Calu3 (cell line): ENCODE data around the gene CDK5R1. TPM values are rescaled to one million over a fixed set of nuclear protein-coding genes. Genes with fewer than 3 reads are reported as not detected.

Source experiments
- BruUV-seq: library from RNA; stranded (reverse); fragments of 400-500 nt; replicated peaks from 2 replicates; lab custom pipeline; 2021; lab: Mats Ljungman, UMichigan
- CTCF ChIA-PET: fragments of 300-600 bp; sonication (Branson Sonifier 250); formaldehyde crosslinking; loops from one replicate; lab custom pipeline; 2022; ENCODE audit warnings: antibody characterized with exemption; lab: Charles Lee
- DNase-seq: peaks from one replicate; pipeline ENCODE4 v3.0.0; 2022
- H3K27ac Mint-ChIP-seq: one replicate; pipeline ENCODE4 v1.8.0; 2022; ENCODE audit warnings: mixed read lengths; ENCODE audit not compliant: unreplicated experiment
- H3K27me3 Mint-ChIP-seq: one replicate; pipeline ENCODE4 v1.8.0; 2022; ENCODE audit warnings: mixed read lengths; ENCODE audit not compliant: unreplicated experiment
- H3K36me3 Mint-ChIP-seq: one replicate; pipeline ENCODE4 v1.8.0; 2022; ENCODE audit warnings: mild to moderate bottlenecking, moderate library complexity, mixed read lengths; ENCODE audit not compliant: insufficient read depth, unreplicated experiment
- H3K4me1 Mint-ChIP-seq: one replicate; pipeline ENCODE4 v1.8.0; 2022; ENCODE audit warnings: mild to moderate bottlenecking, low read depth, mixed read lengths; ENCODE audit not compliant: unreplicated experiment
- H3K4me3 Mint-ChIP-seq: one replicate; pipeline ENCODE4 v1.8.0; 2022; ENCODE audit warnings: mild to moderate bottlenecking, low read depth, moderate library complexity, mixed read lengths; ENCODE audit not compliant: unreplicated experiment
- H3K9me3 Mint-ChIP-seq: one replicate; pipeline ENCODE4 v1.8.0; 2022; ENCODE audit warnings: low read depth, mixed read lengths; ENCODE audit not compliant: unreplicated experiment
- CTCF ChIP-seq: fragments of 200-600 bp; IDR thresholded peaks from one replicate; pipeline ENCODE4 v1.8.0; 2022; ENCODE audit warnings: antibody characterized with exemption; ENCODE audit not compliant: unreplicated experiment
- intact Hi-C: fragments of 100-400 bp; cut with micrococcal nuclease; formaldehyde crosslinking; loops from one replicate; pipeline ENCODE4 v1.10.0; 2022; ENCODE audit not compliant: unreplicated experiment
- total RNA-seq: library from RNA; stranded (reverse); gene quantifications from 2 replicates; pipeline ENCODE4 v1.2.3, GENCODE V29; 2022

The CDK5R1 gene
- total RNA-seq, 1 experiment from 2014 or later, result 4.3 TPM

- H3K4me3 Mint-ChIP-seq, result no peak overlapping the region
- no peak for TF ChIP-seq CTCF
- no peaks in the 10 kb centered on the region for H3K27me3 Mint-ChIP-seq
- intact Hi-C loops, result no loop called here
- no peak for DNase-seq
- peaks cover 2% of the 10 kb centered on the region for H3K36me3 Mint-ChIP-seq
- no TSS peak for BruUV-seq
- no peak overlapping the region for H3K27ac Mint-ChIP-seq
- CTCF ChIA-PET, result no interaction called here
- H3K9me3 Mint-ChIP-seq, result no peaks in the 10 kb centered on the region
- no peaks in the 10 kb centered on the region for H3K4me1 Mint-ChIP-seq
Observed at GRCh38 chr17:32493571-32493970, 6.8 kb downstream of the CDK5R1 start.

- no peaks in the 10 kb centered on the region for H3K4me1 Mint-ChIP-seq
- H3K27ac Mint-ChIP-seq, result no peak overlapping the region
- no peak for TF ChIP-seq CTCF
- no peaks in the 10 kb centered on the region for H3K27me3 Mint-ChIP-seq
- no peak overlapping the region for H3K4me3 Mint-ChIP-seq
- H3K36me3 Mint-ChIP-seq, result no peaks in the 10 kb centered on the region
- intact Hi-C loops, result no loop called here
- no TSS peak for BruUV-seq
- CTCF ChIA-PET, result no interaction called here
- DNase-seq, result no peak
- H3K9me3 Mint-ChIP-seq, result no peaks in the 10 kb centered on the region
Observed at GRCh38 chr17:32493976-32494513, 7.3 kb downstream of the CDK5R1 start.

- H3K9me3 Mint-ChIP-seq, result no peaks in the 10 kb centered on the region
- no peak overlapping the region for H3K4me3 Mint-ChIP-seq
- intact Hi-C loops, result no loop called here
- no TSS peak for BruUV-seq
- H3K27ac Mint-ChIP-seq, result no peak overlapping the region
- TF ChIP-seq CTCF, result no peak
- H3K36me3 Mint-ChIP-seq, result no peaks in the 10 kb centered on the region
- CTCF ChIA-PET, result no interaction called here
- no peaks in the 10 kb centered on the region for H3K4me1 Mint-ChIP-seq
- no peaks in the 10 kb centered on the region for H3K27me3 Mint-ChIP-seq
- no peak for DNase-seq
Observed at GRCh38 chr17:32494621-32495358, 8.0 kb downstream of the CDK5R1 start.

GRCh38 chr17:32495359-32496231, 8.8 kb downstream of the CDK5R1 start:
- no TSS peak for BruUV-seq
- TF ChIP-seq CTCF, result no peak
- intact Hi-C loops, result no loop called here
- CTCF ChIA-PET, result interaction anchor here (0.6 kb wide), 1 partner anchor 203 kb away, joined by 3 read pairs; no protein-coding TSS in a partner anchor
- no peak overlapping the region for H3K27ac Mint-ChIP-seq
- H3K4me1 Mint-ChIP-seq, result no peaks in the 10 kb centered on the region
- no peaks in the 10 kb centered on the region for H3K27me3 Mint-ChIP-seq
- H3K9me3 Mint-ChIP-seq, result no peaks in the 10 kb centered on the region
- no peaks in the 10 kb centered on the region for H3K36me3 Mint-ChIP-seq
- no peak for DNase-seq
- no peak overlapping the region for H3K4me3 Mint-ChIP-seq
